Measurements from ENCODE around the gene ST6GAL2.

The ST6GAL2 gene

DNA sequence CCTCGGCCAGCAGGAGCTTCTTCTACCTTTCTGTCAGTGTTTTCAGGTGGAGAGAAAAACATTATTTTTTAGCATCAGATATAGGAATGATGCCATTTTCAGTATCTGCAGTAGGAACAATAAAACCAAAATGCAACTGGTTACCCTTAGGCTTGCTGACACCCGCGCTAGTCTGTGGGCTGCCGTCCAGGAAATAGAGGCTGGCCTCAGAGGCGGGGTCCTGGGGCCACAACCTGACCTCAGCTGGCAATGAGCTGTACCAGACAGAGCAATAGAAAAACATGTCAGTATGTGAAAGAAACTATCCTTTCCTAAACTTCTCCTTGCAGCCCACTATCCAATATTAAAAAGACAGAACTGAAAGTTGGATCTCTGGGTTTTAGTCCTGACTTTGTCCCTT, 4.6 kb upstream of the ST6GAL2 start:
- no peak overlapping the region for H3K4me3 ChIP-seq (ENCODE audit: low read length)
- H3K9me3 ChIP-seq (ENCODE audit: control insufficient read depth, insufficient read depth, low read length) = peaks cover 9% of the 10 kb centered on the region; the same call in 1 of the 2 replicates
- H3K4me2 ChIP-seq (ENCODE audit: low read length) = no peak overlapping the region
- no peaks in the 10 kb centered on the region for H3K27me3 ChIP-seq (ENCODE audit: control insufficient read depth, low read length)
- H3K36me3 ChIP-seq (ENCODE audit: control insufficient read depth, low read length) = no peaks in the 10 kb centered on the region
- no peaks in the 10 kb centered on the region for H3K9me2 ChIP-seq (replicated peaks; ENCODE audit: control insufficient read depth, low read length)
- H3K4me1 ChIP-seq (ENCODE audit: control insufficient read depth, low read length) = no peaks in the 10 kb centered on the region
- no peak for TF ChIP-seq EZH2phosphoT487 (IDR thresholded peaks at IDR 0.05; ENCODE audit: borderline replicate concordance, low read length)
- TF ChIP-seq, protein P1, sequence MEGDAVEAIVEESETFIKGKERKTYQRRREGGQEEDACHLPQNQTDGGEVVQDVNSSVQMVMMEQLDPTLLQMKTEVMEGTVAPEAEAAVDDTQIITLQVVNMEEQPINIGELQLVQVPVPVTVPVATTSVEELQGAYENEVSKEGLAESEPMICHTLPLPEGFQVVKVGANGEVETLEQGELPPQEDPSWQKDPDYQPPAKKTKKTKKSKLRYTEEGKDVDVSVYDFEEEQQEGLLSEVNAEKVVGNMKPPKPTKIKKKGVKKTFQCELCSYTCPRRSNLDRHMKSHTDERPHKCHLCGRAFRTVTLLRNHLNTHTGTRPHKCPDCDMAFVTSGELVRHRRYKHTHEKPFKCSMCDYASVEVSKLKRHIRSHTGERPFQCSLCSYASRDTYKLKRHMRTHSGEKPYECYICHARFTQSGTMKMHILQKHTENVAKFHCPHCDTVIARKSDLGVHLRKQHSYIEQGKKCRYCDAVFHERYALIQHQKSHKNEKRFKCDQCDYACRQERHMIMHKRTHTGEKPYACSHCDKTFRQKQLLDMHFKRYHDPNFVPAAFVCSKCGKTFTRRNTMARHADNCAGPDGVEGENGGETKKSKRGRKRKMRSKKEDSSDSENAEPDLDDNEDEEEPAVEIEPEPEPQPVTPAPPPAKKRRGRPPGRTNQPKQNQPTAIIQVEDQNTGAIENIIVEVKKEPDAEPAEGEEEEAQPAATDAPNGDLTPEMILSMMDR (IDR thresholded peaks at IDR 0.05; ENCODE audit: low read depth, low read length, poor library complexity, severe bottlenecking) = no peak
- H3F3A ChIP-seq (ENCODE audit: control insufficient read depth, insufficient read depth) = no peaks in the 10 kb centered on the region
- H3K27ac ChIP-seq (ENCODE audit: low read depth, low read length) = no peak overlapping the region
- no peaks in the 10 kb centered on the region for H4K20me1 ChIP-seq (ENCODE audit: control insufficient read depth, insufficient read depth, low read depth, low read length)
- no peaks in the 10 kb centered on the region for H3K79me2 ChIP-seq (ENCODE audit: control insufficient read depth, low read length)

DNA sequence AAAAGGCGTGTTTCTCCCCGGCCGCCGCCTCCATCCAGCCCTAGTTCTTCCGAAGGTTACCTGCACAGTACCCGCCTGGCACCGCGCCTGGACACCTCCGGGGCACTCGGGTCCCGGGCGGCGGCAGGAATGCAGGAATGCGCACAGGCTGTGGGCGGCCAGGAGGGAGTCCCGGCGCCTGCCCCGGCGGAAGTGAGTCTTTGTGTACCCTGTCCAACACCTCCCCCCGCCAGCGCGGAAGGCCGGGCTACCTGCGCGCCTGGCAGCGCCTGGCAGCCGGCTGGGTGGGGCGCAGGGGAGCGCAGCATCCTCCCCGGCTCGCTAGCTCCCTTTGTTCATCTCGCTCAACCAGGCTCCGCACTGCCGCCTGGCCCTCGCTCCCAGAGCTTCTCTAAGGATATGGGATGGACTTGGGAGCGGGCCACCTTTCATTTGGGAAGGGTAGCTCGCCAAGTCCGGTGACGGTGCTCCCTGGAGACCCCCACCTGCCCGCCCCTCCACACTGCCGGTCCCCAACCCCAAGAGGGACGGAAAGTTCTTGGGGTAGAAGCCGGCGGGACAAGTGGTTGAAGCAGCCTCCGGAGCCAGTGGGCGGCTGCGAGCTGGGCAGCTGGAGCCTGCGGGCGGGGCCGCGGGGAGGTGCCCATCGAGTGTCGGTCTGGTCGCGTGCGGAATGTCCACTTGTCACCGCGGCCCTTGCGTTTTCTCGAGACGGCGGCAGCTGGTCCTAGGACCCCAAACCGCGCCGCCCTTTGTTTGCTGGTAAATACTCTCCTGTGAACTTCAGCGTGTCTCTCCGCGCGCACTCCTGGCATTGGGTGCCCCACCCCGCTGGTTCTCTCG, 1.2 kb upstream of the ST6GAL2 start:
- H3K27me3 ChIP-seq (ENCODE audit: control insufficient read depth, low read length) = no peaks in the 10 kb centered on the region
- no peaks in the 10 kb centered on the region for H3K36me3 ChIP-seq (ENCODE audit: control insufficient read depth, low read length)
- H3K9me3 ChIP-seq (ENCODE audit: control insufficient read depth, insufficient read depth, low read length) = peaks cover 9% of the 10 kb centered on the region; the same call in 1 of the 2 replicates
- no peaks in the 10 kb centered on the region for H3F3A ChIP-seq (ENCODE audit: control insufficient read depth, insufficient read depth)
- H4K20me1 ChIP-seq (ENCODE audit: control insufficient read depth, insufficient read depth, low read depth, low read length) = no peaks in the 10 kb centered on the region
- no peak overlapping the region for H3K4me2 ChIP-seq (ENCODE audit: low read length)
- H3K4me1 ChIP-seq (ENCODE audit: control insufficient read depth, low read length) = no peaks in the 10 kb centered on the region
- no peak overlapping the region for H3K27ac ChIP-seq (ENCODE audit: low read depth, low read length)
- TF ChIP-seq EZH2phosphoT487 (IDR thresholded peaks at IDR 0.05; ENCODE audit: borderline replicate concordance, low read length) = no peak
- TF ChIP-seq, protein P1 (IDR thresholded peaks at IDR 0.05; ENCODE audit: low read depth, low read length, poor library complexity, severe bottlenecking) = no peak
- no peak overlapping the region for H3K4me3 ChIP-seq (ENCODE audit: low read length)
- H3K79me2 ChIP-seq (ENCODE audit: control insufficient read depth, low read length) = no peaks in the 10 kb centered on the region
- no peaks in the 10 kb centered on the region for H3K9me2 ChIP-seq (replicated peaks; ENCODE audit: control insufficient read depth, low read length)

DNA sequence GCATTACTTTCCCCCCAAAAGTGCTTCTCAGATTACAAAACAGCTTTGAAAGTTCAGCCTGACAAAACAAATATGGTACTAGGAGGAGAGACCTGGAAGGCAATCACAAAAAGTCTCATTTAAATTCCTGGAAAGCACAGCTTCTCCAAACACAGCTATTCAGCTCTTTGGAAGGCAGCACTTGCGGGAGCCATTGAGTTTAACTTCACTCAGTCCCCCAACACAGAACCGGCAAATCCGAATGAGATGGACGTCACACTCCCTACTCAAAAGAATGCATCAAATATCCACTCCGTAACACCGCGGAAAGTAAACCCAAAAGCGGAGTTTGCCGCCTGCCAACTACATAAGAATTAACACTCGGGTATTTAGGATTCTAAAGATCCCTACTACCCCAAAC, 638 bp downstream of the ST6GAL2 start:
- no peak overlapping the region for H3K27ac ChIP-seq (ENCODE audit: low read depth, low read length)
- H3K79me2 ChIP-seq (ENCODE audit: control insufficient read depth, low read length) = no peaks in the 10 kb centered on the region
- peaks cover 9% of the 10 kb centered on the region; the same call in 1 of the 2 replicates for H3K9me3 ChIP-seq (ENCODE audit: control insufficient read depth, insufficient read depth, low read length)
- no peaks in the 10 kb centered on the region for H4K20me1 ChIP-seq (ENCODE audit: control insufficient read depth, insufficient read depth, low read depth, low read length)
- H3K36me3 ChIP-seq (ENCODE audit: control insufficient read depth, low read length) = no peaks in the 10 kb centered on the region
- TF ChIP-seq, protein P1 (IDR thresholded peaks at IDR 0.05; ENCODE audit: low read depth, low read length, poor library complexity, severe bottlenecking) = no peak
- no peak for TF ChIP-seq EZH2phosphoT487 (IDR thresholded peaks at IDR 0.05; ENCODE audit: borderline replicate concordance, low read length)
- no peaks in the 10 kb centered on the region for H3K9me2 ChIP-seq (replicated peaks; ENCODE audit: control insufficient read depth, low read length)
- H3K4me1 ChIP-seq (ENCODE audit: control insufficient read depth, low read length) = no peaks in the 10 kb centered on the region
- no peak overlapping the region for H3K4me2 ChIP-seq (ENCODE audit: low read length)
- H3K4me3 ChIP-seq (ENCODE audit: low read length) = no peak overlapping the region
- no peaks in the 10 kb centered on the region for H3K27me3 ChIP-seq (ENCODE audit: control insufficient read depth, low read length)
- H3F3A ChIP-seq (ENCODE audit: control insufficient read depth, insufficient read depth) = no peaks in the 10 kb centered on the region

Data from DOHH2 (cell line).